ENCODE results near the gene NME4. TPM values are rescaled to one million over a fixed set of nuclear protein-coding genes. Genes with fewer than 3 reads are reported as not detected.

The NME4 gene
- total RNA-seq, 2 donors from 2014 or later, result 274 to 350 TPM

GRCh38 chr16:424623-425081 lies 27.7 kb downstream of the NME4 start:
- no peak for TF ChIP-seq CTCF (conservative IDR thresholded peaks at IDR 0.05)
- H3K27ac Mint-ChIP-seq, result no peak overlapping the region
- H3K36me3 ChIP-seq (ENCODE audit: control insufficient read depth, insufficient read depth, low read length), result peaks cover 4% of the 10 kb centered on the region
- H3K9me3 Mint-ChIP-seq, result no peaks in the 10 kb centered on the region
- no peaks in the 10 kb centered on the region for H3K9me3 ChIP-seq (ENCODE audit: control insufficient read depth, low read length)
- peak overlapping the region; percentile 60 for H3K4me3 Mint-ChIP-seq
- peaks cover 16% of the 10 kb centered on the region for H3K4me1 Mint-ChIP-seq
- WGBS, 2 experiments (ENCODE audit: insufficient coverage in 1 of 2, insufficient read length in 1 of 2), result 9 to 23% methylated on average over 18 to 31 of the region's 31 CpGs
- peak overlapping the region; percentile 81 for H3K4me3 ChIP-seq (ENCODE audit: low read length)
- peaks cover 14% of the 10 kb centered on the region for H3K36me3 Mint-ChIP-seq (ENCODE audit: low read depth)
- peak; percentile 73 for DNase-seq
- H3K27me3 Mint-ChIP-seq (ENCODE audit: insufficient read depth), result peaks cover 37% of the 10 kb centered on the region
- H3K9ac ChIP-seq (ENCODE audit: extremely low read depth, low read length, poor library complexity, severe bottlenecking), result no peak overlapping the region
- peaks cover 4% of the 10 kb centered on the region for H3K4me1 ChIP-seq (ENCODE audit: control insufficient read depth, insufficient read depth, low read length)
- H3K27me3 ChIP-seq (ENCODE audit: control insufficient read depth, insufficient read depth, low read length, poor library complexity, severe bottlenecking), result peaks cover 26% of the 10 kb centered on the region
- no peak overlapping the region for H3K27ac ChIP-seq (ENCODE audit: low read depth, low read length)

DNA sequence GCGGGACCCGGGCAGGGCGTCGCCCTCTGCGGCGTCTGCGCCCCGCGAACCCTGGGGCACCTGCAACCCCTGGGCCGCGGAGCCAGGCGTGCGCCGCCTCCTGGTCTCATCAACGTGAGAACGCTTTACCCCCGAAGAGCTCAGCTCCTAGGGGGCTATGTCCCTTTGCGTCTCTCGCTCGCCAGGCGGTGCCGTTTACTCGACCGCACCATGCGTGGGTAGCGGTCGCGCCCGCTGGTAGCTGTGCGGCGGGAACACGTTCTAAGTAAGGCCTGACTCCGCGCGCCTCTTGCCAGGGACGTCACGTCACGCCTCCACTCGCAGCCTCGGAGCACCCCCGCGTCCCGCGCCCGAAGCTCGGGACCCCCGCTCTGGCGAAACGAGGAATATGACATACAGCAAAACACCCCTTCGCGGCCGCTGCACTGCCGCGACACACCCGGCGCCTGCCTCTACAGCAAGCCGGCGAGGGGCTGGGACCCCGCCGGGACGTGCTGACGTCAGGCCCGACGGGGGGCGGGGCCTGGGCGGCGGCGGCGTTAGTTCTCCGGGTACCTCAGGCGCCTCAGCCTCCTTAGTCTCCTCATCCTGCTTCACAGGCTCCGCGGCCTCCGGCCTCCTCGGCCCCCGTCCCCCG lies 28.2 kb downstream of the NME4 start, which contains the start of gene RAB11FIP3:
RAB11FIP3 (plus strand) TSS at position 568 of the 637 bp plus-strand sequence. CDS start 358 bp downstream, outside the sequence.
- peak; percentile 63 for TF ChIP-seq CTCF (conservative IDR thresholded peaks at IDR 0.05)
- Histone ChIP-seq H3K36me3 (ENCODE audit: control insufficient read depth, insufficient read depth, low read length) (peaks cover 9% of the 10 kb centered on the region), H3K9ac (ENCODE audit: extremely low read depth, low read length, poor library complexity, severe bottlenecking) (peak within 1 kb of the TSS; percentile 51), H3K27ac (ENCODE audit: low read depth, low read length) (peak within 1 kb of the TSS; percentile 73), H3K9me3 (ENCODE audit: control insufficient read depth, low read length) (no peaks in the 10 kb centered on the region), H3K4me3 (ENCODE audit: low read length) (peak within 1 kb of the TSS; percentile 89), H3K27me3 (ENCODE audit: control insufficient read depth, insufficient read depth, low read length, poor library complexity, severe bottlenecking) (peaks cover 26% of the 10 kb centered on the region), H3K4me1 (ENCODE audit: control insufficient read depth, insufficient read depth, low read length) (peaks cover 4% of the 10 kb centered on the region)
- H3K9me3 Mint-ChIP-seq, result no peaks in the 10 kb centered on the region
- H3K27ac Mint-ChIP-seq, result no peak within 1 kb of the TSS
- peak within 1 kb of the TSS; percentile 63 for H3K4me3 Mint-ChIP-seq
- peaks cover 18% of the 10 kb centered on the region for H3K36me3 Mint-ChIP-seq (ENCODE audit: low read depth)
- 1% methylated on average over 51 to 76 of the region's 77 CpGs for WGBS, 2 experiments (ENCODE audit: insufficient coverage in 1 of 2, insufficient read length in 1 of 2)
- DNase-seq, result peak; percentile 92
- H3K27me3 Mint-ChIP-seq (ENCODE audit: insufficient read depth), result peaks cover 37% of the 10 kb centered on the region
- H3K4me1 Mint-ChIP-seq, result peaks cover 16% of the 10 kb centered on the region

DNA sequence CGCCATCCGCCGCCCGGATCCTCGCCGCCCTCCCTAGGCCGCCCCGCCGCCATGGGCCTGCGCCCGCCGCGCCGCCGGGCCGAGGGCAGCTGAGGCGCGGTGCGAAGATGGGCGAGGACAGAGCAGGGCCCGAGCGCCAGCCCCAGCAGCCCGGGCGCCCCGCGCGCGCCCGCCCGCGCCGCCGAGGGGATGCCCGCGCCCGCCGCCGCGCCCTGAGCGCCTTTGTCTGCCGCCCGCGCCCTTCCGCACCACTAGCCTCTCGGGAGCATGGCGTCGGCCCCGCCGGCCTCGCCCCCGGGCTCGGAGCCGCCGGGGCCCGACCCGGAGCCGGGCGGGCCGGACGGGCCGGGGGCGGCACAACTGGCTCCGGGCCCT lies 28.7 kb downstream of the NME4 start:
- WGBS, 2 experiments (ENCODE audit: insufficient coverage in 1 of 2, insufficient read length in 1 of 2), result 0% methylated on average over 16 to 63 of the region's 63 CpGs
- no peak for TF ChIP-seq CTCF (conservative IDR thresholded peaks at IDR 0.05)
- Mint-ChIP-seq H3K4me1 (peaks cover 16% of the 10 kb centered on the region), H3K4me3 (peak overlapping the region; percentile 60), H3K9me3 (no peaks in the 10 kb centered on the region), H3K27me3 (ENCODE audit: insufficient read depth) (peaks cover 34% of the 10 kb centered on the region), H3K36me3 (ENCODE audit: low read depth) (peaks cover 21% of the 10 kb centered on the region), H3K27ac (no peak overlapping the region)
- H3K27me3 ChIP-seq (ENCODE audit: control insufficient read depth, insufficient read depth, low read length, poor library complexity, severe bottlenecking), result peaks cover 26% of the 10 kb centered on the region
- H3K27ac ChIP-seq (ENCODE audit: low read depth, low read length), result peak overlapping the region; percentile 73
- H3K4me3 ChIP-seq (ENCODE audit: low read length), result no peak overlapping the region
- H3K9ac ChIP-seq (ENCODE audit: extremely low read depth, low read length, poor library complexity, severe bottlenecking), result no peak overlapping the region
- no peaks in the 10 kb centered on the region for H3K9me3 ChIP-seq (ENCODE audit: control insufficient read depth, low read length)
- H3K4me1 ChIP-seq (ENCODE audit: control insufficient read depth, insufficient read depth, low read length), result peaks cover 4% of the 10 kb centered on the region
- peaks cover 12% of the 10 kb centered on the region for H3K36me3 ChIP-seq (ENCODE audit: control insufficient read depth, insufficient read depth, low read length)
- DNase-seq, result no peak
